ENCODE results near the gene PLCL2.

Gene PLCL2

DNA sequence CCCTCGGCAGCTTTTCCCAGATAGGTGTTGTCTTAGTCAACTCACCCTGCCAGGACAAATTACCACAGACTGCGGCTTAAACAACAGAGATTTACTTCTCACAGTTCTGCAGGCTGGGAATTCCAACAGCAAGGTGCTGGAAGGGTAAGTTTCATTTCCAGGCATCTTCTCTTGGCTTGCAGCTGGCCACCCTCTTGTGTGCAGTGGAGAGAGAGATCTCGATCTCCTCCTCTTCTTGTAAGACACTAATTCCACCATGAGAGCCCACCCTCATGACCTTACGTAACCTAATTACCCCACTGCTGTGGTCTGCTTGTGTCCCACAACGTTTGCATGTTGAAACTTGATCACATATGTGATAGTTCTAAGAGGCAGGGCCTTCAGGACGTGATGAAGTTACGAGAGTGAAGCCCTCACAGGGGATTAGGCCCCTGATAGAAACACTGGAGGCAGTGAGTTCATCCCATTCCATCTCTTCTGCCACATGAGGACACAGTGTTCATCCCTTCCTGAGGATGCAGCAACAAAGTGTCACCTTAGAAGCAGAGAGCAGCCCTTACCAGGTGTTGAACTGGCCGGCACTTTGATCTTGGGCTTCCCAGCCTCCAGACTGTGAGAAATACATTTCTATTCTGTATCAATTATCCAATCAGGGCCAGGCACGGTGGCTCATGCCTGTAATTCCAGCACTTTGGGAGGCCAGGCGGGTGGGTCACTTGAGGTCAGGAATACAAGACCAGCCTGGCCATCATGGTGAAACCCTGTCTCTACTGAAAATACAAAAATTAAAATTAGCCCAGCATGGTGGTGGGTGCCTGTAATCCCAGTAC, 247.7 kb downstream of the PLCL2 start:
- TF ChIP-seq, protein P1, sequence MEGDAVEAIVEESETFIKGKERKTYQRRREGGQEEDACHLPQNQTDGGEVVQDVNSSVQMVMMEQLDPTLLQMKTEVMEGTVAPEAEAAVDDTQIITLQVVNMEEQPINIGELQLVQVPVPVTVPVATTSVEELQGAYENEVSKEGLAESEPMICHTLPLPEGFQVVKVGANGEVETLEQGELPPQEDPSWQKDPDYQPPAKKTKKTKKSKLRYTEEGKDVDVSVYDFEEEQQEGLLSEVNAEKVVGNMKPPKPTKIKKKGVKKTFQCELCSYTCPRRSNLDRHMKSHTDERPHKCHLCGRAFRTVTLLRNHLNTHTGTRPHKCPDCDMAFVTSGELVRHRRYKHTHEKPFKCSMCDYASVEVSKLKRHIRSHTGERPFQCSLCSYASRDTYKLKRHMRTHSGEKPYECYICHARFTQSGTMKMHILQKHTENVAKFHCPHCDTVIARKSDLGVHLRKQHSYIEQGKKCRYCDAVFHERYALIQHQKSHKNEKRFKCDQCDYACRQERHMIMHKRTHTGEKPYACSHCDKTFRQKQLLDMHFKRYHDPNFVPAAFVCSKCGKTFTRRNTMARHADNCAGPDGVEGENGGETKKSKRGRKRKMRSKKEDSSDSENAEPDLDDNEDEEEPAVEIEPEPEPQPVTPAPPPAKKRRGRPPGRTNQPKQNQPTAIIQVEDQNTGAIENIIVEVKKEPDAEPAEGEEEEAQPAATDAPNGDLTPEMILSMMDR (IDR thresholded peaks at IDR 0.05; ENCODE audit: insufficient read depth, low read length, missing control alignments) = no peak
- no peak for DNase-seq (ENCODE audit: low read depth, low spot score)
- CTCF ChIA-PET = no interaction called here
- POLR2A ChIA-PET = no interaction called here
- no peak overlapping the region for H3K4me3 ChIP-seq (ENCODE audit: low read depth, low read length)

- CTCF ChIA-PET = no interaction called here
- POLR2A ChIA-PET = no interaction called here
- TF ChIP-seq, protein P1 (IDR thresholded peaks at IDR 0.05; ENCODE audit: insufficient read depth, low read length, missing control alignments) = no peak
- no peak overlapping the region for H3K4me3 ChIP-seq (ENCODE audit: low read depth, low read length)
- DNase-seq (ENCODE audit: low read depth, low spot score) = no peak
Measured at GRCh38 chr3:17133632-17134545, 249.1 kb downstream of the PLCL2 start.

GRCh38 chr3:17135696-17136095, 250.9 kb downstream of the PLCL2 start:
- CTCF ChIA-PET = no interaction called here
- TF ChIP-seq, protein P1 (IDR thresholded peaks at IDR 0.05; ENCODE audit: insufficient read depth, low read length, missing control alignments) = no peak
- POLR2A ChIA-PET = no interaction called here
- DNase-seq (ENCODE audit: low read depth, low spot score) = no peak
- H3K4me3 ChIP-seq (ENCODE audit: low read depth, low read length) = no peak overlapping the region

DNA sequence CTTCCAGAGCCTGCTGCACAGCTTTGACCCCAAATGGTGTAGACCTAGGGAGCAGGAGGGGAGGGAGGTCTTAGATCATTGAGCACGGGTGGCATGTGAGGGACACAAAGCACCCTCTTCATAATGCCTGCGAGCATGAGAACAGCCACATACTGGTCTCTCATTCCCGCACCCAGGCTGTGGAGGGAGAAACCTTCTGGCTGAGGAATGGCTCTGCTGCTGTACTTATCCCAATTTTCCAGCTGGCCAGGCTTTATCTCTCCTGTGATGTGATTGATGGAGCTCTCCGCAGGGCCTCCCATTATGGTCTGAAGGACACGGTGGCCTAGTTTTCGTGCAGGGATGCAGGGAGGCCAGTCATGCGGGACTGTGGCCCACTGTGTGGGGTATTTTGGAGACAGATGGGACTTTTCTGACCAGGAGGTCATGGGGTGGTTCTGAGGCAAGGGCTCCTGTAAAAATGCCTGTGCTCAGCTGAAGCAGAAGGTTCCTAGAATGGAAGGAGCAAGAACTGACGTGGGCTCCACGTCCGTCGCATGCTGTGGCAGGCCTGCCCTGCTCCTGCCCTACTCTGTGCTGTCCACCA, 251.5 kb downstream of the PLCL2 start:
- no peak for DNase-seq (ENCODE audit: low read depth, low spot score)
- H3K4me3 ChIP-seq (ENCODE audit: low read depth, low read length) = no peak overlapping the region
- CTCF ChIA-PET = no interaction called here
- POLR2A ChIA-PET = no interaction called here
- TF ChIP-seq, protein P1 (IDR thresholded peaks at IDR 0.05; ENCODE audit: insufficient read depth, low read length, missing control alignments) = no peak

- TF ChIP-seq, protein P1 (IDR thresholded peaks at IDR 0.05; ENCODE audit: insufficient read depth, low read length, missing control alignments) = no peak
- POLR2A ChIA-PET = no interaction called here
- CTCF ChIA-PET = no interaction called here
- H3K4me3 ChIP-seq (ENCODE audit: low read depth, low read length) = no peak overlapping the region
- DNase-seq (ENCODE audit: low read depth, low spot score) = no peak
Measured at GRCh38 chr3:17137321-17137826, 252.6 kb downstream of the PLCL2 start.
